ENCODE measurements around the gene PHKB. TPM values are rescaled to one million over a fixed set of nuclear protein-coding genes. Genes with fewer than 3 reads are reported as not detected.

PHKB gene
- total RNA-seq, 2 donors from 2014 or later: 22.4 to 28.6 TPM

DNA sequence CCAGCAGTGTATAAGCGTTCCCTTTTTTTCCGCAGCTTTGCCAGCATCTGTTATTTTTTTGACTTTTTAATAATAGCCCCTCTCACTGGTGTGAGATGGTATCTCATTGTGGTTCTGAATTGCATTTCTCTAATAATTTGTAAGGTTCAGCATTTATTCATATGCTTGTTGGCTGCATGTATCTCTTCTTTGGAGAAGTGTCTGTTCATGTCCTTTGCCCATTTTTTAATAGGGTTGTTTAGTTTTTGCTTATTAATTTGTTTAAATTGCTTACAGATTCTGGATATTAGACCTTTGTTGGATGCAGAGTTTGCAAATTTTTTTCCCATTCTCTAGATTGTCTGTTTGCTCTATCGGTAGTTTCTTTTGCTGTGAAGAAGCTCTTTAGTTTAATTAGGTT is 26.9 kb downstream of the PHKB start:
- no peak for DNase-seq (ENCODE audit: low spot score in 2 of 2)
- Mint-ChIP-seq H3K9me3 (peaks cover 13 to 19% of the 10 kb centered on the region in 2 donors), H3K27ac (no peak overlapping the region), H3K36me3 (peaks cover 40 to 42% of the 10 kb centered on the region in 2 donors)
- ATAC-seq: no peak

DNA sequence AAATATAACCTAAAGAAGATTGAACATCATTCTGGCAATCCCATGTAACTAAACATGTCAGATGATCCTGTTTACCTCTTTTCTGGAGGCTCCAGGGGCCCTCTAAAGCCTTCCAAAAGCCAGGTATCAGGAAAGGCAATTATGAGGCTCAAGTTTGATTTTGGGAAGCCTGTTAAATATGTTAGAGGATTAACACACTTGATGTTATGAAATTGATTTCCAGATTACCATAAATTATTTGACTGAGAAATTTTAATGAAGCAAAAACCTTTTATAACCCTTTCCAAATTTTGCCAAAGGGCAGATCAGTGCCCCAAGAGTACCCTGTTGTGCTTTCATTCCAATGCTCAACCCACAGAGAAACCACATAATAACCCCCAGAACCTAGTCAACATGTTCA is 29.3 kb downstream of the PHKB start:
- no peak for DNase-seq (ENCODE audit: low spot score in 2 of 2)
- H3K9me3 Mint-ChIP-seq: peaks cover 14 to 19% of the 10 kb centered on the region in 2 donors
- H3K36me3 Mint-ChIP-seq: peaks cover 41 to 42% of the 10 kb centered on the region in 2 donors
- H3K27ac Mint-ChIP-seq: no peak overlapping the region
- no peak for ATAC-seq

DNA sequence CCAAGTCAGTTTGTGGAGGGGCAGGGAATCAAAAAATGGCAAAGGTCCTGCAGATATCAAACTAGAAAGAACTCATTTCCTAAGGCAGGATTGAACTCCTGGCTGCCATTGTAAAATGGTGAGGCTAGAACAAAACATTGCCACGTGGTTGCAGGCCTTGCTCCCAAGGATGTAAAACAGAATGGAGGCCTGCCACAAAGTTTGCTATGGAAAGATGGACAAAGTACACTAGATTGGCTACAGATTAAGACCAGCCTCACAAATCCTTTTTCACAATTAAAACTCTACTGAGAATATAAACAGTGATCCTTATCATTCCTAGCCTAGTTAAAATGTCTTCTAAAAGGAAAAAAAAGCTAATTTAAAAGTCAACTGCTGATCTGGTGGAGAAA is 30.9 kb downstream of the PHKB start:
- no peak for ATAC-seq
- H3K9me3 Mint-ChIP-seq: peaks cover 14 to 19% of the 10 kb centered on the region in 2 donors
- peaks cover 41 to 42% of the 10 kb centered on the region in 2 donors for H3K36me3 Mint-ChIP-seq
- no peak for DNase-seq (ENCODE audit: low spot score in 2 of 2)
- H3K27ac Mint-ChIP-seq: peak overlapping the region in 1 of 2 donors; percentile 81

DNA sequence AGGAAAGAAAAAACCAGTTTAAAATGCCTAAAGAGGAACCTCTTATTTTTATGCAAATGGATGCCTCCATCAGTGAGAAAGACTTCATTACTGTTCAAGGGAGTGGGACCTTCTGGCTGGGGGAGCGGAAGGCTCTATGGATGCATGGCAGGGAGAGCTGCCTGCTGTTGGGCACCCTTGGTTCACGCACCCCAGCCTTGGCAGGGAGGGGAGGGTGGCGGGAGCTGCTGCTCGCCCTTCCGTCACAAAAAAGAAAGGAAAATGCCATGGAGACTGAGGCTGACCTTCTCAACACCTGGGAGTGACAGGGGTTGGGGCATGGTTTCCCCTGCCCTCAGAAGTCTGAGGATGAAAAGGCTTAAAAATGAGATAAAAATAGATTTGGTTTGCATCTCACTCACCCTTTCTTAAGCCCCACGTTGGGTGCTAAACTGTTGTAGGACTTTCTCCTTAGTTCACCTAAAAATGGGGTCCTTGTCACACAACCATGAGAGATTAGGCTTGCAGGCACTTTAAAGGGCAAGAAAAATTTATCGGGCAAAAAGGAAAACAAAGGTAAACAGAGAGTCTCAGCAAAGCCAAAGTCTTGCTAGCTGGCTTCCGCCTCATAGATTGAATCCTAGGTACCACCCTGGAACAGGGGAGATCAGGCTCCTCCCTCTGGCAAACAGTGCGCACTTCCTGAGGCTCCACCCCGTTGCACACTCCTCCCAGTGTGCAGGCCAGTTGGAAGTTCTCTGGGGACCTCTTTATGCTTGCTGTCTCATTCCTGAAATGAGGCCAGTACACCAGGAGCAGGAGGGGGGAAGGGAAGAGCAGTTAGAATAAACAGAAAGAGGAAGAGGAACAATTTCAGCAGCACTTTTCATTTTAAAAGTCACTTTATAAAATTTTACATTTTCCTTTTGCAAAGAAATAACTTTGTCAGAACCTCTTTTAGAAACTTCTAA is 31.6 kb downstream of the PHKB start:
- Mint-ChIP-seq H3K36me3 (peaks cover 39 to 42% of the 10 kb centered on the region in 2 donors), H3K27ac (peak overlapping the region; percentile 79 to 81), H3K9me3 (peaks cover 14 to 19% of the 10 kb centered on the region in 2 donors)
- peak in 1 of 2 donors; percentile 67 for ATAC-seq
- DNase-seq (ENCODE audit: low spot score in 2 of 2): no peak

DNA sequence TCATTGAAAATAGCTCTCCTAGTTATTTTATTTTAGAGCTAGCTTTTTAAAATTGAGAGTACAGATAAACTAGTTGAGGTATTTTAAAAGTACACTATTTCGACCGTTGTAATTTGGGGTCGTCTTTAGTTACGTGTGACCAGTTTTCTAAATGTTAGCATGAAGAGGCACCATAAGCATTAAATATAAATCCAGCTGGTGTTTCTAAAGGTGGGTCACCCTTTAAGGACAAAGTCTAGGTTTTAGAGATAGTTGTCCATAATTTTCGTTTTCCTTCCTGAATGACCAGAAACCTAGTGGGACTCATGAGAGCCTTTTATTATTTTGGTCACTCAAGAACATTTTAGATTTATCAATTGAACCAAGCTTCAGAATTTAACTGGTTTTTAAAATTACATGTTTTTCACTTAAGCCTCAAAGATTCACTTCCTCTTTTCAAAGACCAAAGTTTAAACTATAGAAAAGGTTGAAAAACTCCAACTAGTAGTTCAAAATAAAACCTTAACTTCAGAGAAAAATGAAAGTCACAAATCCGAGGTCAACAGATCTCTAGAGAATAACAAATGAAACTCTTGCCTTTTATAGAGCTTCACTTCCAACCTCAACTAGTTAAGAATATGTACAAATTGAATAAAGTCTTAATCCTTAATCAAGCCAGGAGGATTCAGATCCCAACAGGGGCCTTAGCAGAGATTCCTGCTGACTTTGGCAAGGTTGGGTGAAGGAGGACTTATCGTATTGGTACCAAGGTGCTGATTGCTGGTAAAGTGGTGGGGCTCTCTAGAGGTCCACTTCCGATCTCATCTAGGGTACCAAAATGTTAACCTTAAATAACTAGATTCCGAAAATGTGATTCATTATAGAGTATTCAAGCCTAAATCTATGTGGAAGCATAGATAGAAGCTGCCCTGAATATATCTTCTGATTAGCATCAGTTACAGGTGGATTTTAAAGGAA is 32.5 kb downstream of the PHKB start:
- ATAC-seq (no peak), DNase-seq (ENCODE audit: low spot score in 2 of 2) (no peak)
- Mint-ChIP-seq H3K36me3 (peaks cover 29 to 48% of the 10 kb centered on the region in 2 donors), H3K27ac (peak overlapping the region in 1 of 2 donors; percentile 81), H3K9me3 (peaks cover 14 to 15% of the 10 kb centered on the region in 2 donors)

DNA sequence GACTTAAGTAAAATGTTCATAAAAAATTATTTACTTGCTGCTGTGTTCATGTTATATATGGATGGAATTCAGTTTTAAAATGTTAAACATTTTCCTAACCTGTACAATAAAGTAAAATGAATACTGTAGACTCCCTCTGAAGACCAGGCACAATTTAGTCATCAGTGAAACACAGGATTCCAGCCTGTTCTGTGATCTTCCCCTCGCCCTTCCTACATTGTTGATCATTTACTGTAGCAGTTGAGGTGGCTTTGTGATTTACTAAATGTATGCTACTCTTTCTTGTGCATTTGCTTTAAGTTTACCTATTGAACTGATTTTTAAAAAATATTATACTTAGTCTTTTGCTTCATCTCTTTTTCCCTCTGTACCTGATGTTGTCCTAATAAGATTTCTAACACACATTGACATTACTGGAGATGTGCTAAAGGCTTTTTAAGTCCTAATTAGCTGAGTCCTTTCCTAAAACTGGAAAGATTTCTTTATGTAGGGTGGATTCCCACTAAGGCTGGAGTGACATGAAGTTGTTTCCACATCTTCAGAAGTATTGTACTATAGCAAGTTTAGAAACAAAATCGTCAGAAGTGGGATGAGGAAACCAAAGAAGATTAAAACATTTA is 38.1 kb downstream of the PHKB start:
- Mint-ChIP-seq H3K36me3 (peaks cover 8 to 26% of the 10 kb centered on the region in 2 donors), H3K27ac (no peak overlapping the region), H3K9me3 (no peaks in the 10 kb centered on the region)
- ATAC-seq (no peak), DNase-seq (ENCODE audit: low spot score in 2 of 2) (no peak)

DNA sequence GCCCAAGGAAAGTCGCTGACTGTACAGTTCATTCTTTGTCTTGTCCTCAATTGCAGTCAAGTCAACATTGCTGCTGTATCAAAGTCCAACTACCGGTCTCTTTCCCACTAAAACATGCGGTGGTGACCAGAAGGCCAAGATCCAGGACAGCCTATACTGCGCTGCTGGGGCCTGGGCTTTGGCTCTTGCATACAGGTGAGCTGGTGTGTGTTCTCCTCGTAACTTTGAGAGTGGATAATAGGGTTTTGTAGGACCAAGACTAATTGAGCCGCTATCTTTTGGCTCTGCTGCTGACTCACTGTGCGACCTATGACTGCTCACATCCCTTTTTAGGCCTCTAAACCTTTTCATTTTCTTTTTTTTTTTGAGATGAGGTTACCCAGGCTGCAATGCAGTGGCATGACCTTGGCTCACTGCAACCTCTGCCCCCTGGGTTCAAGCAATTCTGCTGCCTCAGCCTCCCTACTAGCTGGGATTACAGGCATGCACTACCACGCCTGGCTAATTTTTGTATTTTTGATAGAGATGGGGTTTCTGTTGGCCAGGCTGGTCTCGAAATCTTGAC is 38.7 kb downstream of the PHKB start:
- Mint-ChIP-seq H3K9me3 (no peaks in the 10 kb centered on the region), H3K36me3 (peaks cover 8 to 27% of the 10 kb centered on the region in 2 donors), H3K27ac (no peak overlapping the region)
- no peak for ATAC-seq
- no peak for DNase-seq (ENCODE audit: low spot score in 2 of 2)

DNA sequence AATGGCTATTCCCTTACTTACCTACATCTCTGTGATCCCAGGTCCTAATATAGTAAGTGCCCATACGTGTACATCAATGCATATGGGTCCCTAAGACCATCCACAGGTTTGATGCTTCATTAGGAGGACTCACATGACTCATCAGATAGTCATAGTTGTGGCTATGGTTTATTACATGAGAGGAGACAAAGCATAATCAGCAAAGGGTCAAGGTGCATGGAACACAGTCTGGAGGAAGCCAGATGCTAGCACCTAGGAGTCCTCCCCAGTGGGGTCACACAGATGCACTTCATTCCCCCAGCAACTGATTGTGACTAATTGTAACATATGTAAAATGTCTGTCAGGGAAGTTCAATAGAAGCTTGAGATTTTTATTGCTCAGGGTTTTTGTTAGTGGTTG is 42.8 kb downstream of the PHKB start:
- ATAC-seq (no peak), DNase-seq (ENCODE audit: low spot score in 2 of 2) (no peak)
- peaks cover 4 to 20% of the 10 kb centered on the region in 2 donors for H3K36me3 Mint-ChIP-seq
- no peaks in the 10 kb centered on the region for H3K9me3 Mint-ChIP-seq
- H3K27ac Mint-ChIP-seq: no peak overlapping the region

DNA sequence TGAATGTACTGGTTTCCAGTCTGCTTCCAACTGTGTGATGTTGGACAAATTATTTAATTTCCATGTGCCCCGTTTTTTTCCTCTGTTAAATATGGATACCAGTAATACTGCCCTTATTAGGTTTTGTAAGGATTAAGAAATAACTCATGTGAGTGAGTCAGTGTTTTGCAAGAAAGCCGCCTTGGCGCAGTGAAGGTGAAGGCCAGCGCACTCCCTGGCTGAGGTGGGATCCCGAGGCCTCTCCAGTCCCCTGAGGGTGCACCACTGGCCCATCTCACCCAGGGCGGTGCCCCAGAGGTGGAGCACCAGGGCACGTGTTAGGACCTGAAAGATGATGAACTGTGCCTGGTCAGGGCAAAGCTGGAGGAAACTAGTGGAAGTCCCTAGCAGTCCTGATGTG is 43.5 kb downstream of the PHKB start:
- no peaks in the 10 kb centered on the region for H3K9me3 Mint-ChIP-seq
- DNase-seq (ENCODE audit: low spot score in 2 of 2) (no peak), ATAC-seq (no peak)
- H3K36me3 Mint-ChIP-seq: peaks cover 4 to 14% of the 10 kb centered on the region in 2 donors
- no peak overlapping the region for H3K27ac Mint-ChIP-seq

DNA sequence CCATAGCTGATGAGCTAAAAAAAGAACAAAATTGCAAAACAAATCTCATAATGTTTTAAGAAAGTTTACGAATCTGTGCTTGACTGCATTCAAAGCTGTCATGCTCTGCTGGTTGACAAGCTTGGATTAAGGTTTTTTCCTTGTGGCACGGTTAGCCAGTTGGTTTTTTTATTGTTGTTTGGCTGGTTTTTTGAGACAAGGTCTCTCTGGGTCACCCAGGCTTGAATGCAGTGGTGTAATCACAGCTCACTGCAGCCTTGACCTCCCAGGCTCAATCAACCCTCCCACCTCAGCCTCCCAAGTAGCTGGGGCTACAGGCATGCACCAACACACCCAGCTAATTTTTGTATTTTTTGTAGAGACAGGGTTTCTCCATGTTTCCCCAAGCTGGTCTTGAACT is 45.7 kb downstream of the PHKB start:
- no peak for DNase-seq (ENCODE audit: low spot score in 2 of 2)
- Mint-ChIP-seq H3K27ac (no peak overlapping the region), H3K9me3 (no peaks in the 10 kb centered on the region), H3K36me3 (peaks cover 5 to 7% of the 10 kb centered on the region in 2 donors)
- no peak for ATAC-seq

DNA sequence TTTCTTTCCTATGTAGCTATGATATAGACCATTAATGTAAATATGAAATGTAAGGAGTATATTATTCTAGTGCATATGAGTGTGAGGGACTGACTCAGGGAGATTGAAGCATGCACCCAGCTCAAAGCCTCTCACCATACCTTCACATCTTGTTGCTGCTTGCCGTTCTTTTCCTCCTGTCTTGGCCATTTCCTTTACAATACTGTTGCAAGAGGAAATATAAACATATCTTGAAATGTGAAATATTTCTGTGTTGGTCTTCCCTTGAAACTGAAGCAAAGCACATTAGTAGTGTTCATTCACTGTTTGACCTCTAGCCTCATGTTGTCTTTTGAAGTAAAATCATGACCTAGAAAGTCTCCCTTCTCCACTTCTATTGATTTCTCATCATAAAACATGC is 46.6 kb downstream of the PHKB start:
- Mint-ChIP-seq H3K36me3 (peaks cover 5 to 7% of the 10 kb centered on the region in 2 donors), H3K27ac (no peak overlapping the region), H3K9me3 (no peaks in the 10 kb centered on the region)
- DNase-seq (ENCODE audit: low spot score in 2 of 2) (no peak), ATAC-seq (no peak)

DNA sequence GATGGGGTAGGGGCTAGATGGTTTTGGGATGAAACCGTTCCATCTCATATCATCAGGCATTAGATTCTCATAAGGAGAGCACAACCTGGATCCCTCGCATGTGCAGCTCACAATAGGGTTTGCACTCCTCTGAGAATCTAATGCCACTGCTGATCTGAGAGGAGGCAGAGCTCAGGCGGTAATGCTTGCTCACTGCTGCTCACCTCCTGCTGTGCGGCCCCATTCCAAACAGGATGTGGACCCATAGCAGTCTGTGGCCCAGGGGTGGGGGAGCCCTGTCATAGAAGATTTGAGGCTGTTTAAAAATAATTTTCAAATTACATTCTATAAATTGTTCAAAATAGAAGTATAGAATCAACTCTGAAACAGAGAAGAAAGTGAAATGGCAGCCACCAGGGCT is 50.8 kb downstream of the PHKB start:
- ATAC-seq: no peak
- Mint-ChIP-seq H3K9me3 (no peaks in the 10 kb centered on the region), H3K36me3 (peaks cover 0 to 5% of the 10 kb centered on the region in 2 donors), H3K27ac (no peak overlapping the region)
- DNase-seq (ENCODE audit: low spot score in 2 of 2): no peak

DNA sequence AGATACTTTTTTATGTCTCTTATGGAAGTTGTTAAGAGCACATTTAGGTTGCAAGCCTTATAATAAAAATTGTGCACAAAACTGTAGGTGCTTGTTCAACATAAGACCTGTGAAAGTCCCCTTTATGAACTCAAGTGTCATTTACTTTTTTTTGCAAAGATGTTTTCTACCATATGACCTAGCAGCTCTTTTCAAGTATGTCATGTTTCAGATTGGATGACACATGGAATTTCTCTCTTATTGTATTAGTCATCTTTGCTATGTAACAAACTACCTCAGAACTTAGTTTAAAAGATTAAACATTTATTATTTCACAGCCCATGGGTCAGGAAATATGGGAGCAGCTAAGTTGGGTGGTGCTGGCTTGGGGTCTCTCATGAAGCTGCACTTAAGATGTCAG is 57.9 kb downstream of the PHKB start:
- Mint-ChIP-seq H3K27ac (no peak overlapping the region), H3K9me3 (peaks cover 0 to 2% of the 10 kb centered on the region in 2 donors), H3K36me3 (peaks cover 3 to 8% of the 10 kb centered on the region in 2 donors)
- DNase-seq (ENCODE audit: low spot score in 2 of 2): no peak
- ATAC-seq: no peak

DNA sequence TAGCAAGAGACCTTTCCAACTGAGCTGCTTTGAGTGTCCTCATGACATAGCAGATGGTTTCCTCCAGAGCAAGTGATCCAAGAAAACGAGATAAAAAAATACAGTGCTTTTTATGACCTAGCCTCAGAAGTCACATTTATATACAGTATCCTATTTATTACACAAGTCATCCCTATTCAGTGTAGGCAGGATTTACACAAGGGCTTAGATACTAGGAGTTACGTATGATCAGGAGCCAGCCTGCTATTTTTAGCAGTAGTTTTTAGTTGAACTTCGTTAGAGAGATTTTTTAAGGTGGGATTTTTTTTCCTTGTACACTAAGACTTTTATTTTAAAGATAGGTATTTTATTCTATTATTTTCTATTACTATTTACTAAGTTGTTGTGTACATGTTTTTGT is 58.4 kb downstream of the PHKB start:
- peaks cover 6 to 12% of the 10 kb centered on the region in 2 donors for H3K36me3 Mint-ChIP-seq
- H3K9me3 Mint-ChIP-seq: peaks cover 0 to 3% of the 10 kb centered on the region in 2 donors
- DNase-seq (ENCODE audit: low spot score in 2 of 2): no peak
- H3K27ac Mint-ChIP-seq: no peak overlapping the region
- no peak for ATAC-seq

DNA sequence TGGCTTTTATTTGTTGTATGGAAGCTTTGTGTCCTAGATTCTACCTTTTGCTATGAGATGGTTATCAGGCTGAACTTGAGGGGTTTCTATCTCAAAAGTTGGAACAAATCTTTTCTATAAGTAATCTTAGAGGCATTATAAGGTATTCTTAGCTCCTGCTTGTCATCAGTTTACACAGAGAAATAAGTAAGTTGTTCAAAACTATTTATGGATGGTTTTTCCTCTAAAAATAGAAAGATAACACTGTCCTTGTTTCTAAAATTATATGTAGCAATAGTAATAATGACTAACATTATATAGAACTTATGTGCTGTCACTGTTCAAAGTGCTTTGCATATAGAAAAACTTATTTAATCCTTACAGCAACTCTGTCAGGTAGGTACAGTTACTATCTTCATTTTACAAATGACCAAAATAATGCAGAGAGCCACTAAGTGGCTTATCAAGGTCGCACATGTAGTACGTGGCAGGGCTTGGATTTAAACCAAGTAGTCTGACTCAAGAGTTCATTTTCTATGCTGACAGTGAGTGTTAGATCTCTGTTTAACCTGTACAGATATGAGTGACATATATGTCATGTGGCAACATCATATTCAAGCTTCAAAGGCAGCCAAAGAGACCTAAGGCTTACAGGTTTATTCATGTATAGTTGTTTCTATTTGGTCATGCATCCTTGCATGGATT is 59.0 kb downstream of the PHKB start:
- H3K9me3 Mint-ChIP-seq: peaks cover 0 to 3% of the 10 kb centered on the region in 2 donors

More for the DNA sequence above, 59.0 kb downstream of the PHKB start:
- Mint-ChIP-seq H3K36me3 (peaks cover 6 to 12% of the 10 kb centered on the region in 2 donors), H3K27ac (no peak overlapping the region)
- DNase-seq (ENCODE audit: low spot score in 2 of 2) (no peak), ATAC-seq (peak in 1 of 2 donors; percentile 61)

Measured in activated naive CD4-positive, alpha-beta T cell treated with anti-CD3 and anti-CD28 coated beads, Interleukin-2, amount 50 U/mL, for 72 hours (primary cell).